Subcutaneous adipose tissue (tissue), 4 donors: ENCODE data around the gene ZNF608. TPM values are rescaled to one million over a fixed set of nuclear protein-coding genes. Genes with fewer than 3 reads are reported as not detected.

ENCODE experiments used
- total RNA-seq, 4 donors: library from RNA; depleted of rRNA; stranded (reverse); fragments of >200 nt; gene quantifications; one replicate each; pipeline ENCODE4 v1.1.0, GENCODE V29; 2016
- TF ChIP-seq, protein P1 (sequence below): fragments of 450-650 bp; IDR thresholded peaks from one replicate; pipeline ENCODE4 v1.5.1; 2016; ENCODE audit warnings: low read depth, mild to moderate bottlenecking, control low read depth, antibody characterized with exemption, moderate library complexity

The ZNF608 gene
- total RNA-seq, 4 donors from 2014 or later, result 8.0 to 17.2 (median 10.8) TPM

DNA sequence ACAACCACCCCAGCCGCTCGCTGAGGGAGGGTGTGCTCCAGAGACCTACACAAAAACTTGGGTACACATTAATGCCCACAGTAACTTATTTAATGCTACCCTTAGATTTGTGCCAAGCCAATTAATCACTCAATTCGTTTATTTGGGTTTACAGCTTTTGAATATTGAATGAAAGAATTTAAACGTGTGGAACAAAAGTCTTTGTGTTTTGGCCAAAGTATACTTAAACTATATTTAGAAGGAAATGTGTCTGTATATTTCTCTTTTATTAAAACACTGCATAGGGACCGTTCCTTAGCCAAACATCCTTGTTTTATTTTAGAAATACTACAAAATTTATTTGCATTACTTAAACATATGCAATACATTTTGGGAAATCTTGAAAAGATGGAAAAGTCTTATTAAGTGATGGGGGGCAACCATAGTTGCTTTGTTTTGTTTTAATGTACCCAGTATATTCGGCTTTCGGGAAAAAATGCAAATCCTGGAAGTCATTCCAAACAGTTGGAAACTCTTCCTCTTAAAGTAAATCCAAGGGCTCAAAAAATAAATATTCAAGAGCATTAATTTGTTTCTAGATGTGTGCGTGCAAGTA lies 11.8 kb downstream of the ZNF608 start:
- TF ChIP-seq, protein P1, sequence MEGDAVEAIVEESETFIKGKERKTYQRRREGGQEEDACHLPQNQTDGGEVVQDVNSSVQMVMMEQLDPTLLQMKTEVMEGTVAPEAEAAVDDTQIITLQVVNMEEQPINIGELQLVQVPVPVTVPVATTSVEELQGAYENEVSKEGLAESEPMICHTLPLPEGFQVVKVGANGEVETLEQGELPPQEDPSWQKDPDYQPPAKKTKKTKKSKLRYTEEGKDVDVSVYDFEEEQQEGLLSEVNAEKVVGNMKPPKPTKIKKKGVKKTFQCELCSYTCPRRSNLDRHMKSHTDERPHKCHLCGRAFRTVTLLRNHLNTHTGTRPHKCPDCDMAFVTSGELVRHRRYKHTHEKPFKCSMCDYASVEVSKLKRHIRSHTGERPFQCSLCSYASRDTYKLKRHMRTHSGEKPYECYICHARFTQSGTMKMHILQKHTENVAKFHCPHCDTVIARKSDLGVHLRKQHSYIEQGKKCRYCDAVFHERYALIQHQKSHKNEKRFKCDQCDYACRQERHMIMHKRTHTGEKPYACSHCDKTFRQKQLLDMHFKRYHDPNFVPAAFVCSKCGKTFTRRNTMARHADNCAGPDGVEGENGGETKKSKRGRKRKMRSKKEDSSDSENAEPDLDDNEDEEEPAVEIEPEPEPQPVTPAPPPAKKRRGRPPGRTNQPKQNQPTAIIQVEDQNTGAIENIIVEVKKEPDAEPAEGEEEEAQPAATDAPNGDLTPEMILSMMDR, result no peak

DNA sequence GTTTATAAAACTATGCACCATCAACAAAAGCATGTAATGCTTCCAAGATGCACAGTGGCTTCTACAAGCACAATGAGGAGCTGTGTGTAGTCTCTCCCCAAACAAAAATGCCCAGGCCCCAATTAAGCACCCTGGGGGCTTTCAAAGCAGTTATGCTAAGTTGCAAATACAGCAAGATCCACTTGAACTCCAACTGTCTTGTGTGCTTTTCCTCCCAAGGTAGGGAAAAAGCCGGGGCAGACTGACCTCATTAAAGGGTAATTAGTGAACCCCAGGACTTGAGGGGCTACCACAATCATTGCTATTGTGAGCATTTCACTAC lies 13.1 kb downstream of the ZNF608 start:
- TF ChIP-seq, protein P1, result no peak

DNA sequence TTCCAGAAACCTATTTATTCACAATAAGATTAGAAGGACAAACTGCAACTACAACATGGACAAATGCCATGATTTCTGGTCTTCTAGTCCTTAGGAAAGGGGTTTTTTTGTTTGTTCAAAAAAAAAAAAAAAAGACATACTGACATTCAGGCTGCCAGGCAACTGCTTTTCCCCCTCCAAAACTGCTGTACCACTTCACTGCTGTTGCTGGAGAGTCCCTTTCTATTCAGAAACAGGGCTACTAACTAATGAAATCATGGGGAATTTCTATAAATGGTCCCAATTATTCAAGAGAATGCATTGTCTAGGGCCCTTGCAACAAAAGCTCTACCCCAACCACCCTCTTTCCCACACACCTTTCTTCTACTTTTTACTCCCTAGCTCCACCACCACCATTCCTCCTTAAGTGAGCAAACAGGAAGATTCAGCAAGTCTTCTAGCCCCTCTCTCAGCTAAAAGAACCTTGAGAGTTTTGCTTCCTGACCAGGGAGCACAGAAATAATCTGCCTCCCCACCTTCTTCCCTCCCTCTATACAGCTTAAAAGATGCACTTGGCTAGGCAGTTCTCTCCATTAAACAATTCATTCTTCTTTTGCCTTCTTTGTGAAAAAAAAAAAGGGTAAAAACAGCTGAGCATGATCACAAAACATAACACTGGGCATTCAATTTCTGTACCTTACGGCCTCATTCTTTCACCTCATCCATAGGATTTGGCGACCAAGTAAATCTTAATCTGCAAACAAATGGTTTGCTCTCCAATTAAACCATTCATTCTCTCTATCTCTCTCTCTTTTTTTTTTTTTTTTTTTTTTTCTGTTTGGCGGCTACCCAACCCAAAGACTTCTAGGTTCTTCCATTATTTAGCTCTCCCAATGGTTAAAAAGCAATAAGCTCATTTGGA lies 13.8 kb downstream of the ZNF608 start:
- TF ChIP-seq, protein P1, result no peak

DNA sequence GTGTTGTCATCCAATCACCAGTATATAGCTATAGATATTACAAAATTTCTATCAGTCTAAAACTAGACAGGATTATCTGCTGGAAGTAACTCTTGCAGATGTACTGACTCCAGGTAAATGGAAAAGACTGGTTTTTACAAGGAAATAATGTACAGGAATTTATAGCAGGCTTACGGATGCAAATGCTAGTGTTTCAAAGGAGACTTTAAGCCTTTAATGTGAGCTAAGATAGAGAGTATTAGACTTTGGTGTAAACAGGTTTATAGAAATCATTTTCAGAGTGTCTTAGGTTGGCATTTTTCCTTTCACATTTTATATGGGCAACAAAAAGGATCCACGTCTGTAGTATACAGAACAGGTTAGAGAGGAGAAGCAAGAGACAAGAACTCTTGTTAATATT lies 16.1 kb downstream of the ZNF608 start:
- TF ChIP-seq, protein P1, result no peak

DNA sequence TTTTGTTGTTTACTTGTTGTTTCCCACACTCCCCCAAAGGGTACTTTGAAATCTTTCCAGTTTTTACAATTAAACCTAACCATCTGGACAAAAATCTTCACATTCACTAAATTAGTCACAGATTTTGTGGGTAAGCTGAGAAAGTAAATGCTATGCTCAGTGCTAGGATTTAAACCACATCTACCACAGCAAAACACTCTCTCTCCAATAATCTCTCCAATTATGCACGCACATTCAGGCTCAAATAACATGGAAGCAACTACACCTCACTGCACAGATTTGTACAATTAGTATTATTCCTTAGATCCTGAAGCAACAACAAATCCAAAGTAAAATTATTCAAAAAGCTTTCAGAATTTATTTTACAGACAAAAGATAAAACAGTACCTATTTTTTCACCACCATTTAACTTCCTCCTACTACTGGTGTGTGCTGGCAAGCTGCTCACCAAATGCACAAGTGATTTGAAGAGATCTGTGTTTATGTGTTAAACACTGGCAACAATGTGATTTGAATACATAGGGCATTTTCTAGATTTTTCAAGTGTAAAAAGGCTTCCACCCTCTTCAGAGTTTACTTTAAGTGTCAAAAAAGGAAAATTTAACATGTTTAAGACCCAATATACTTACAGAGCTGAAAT lies 16.6 kb downstream of the ZNF608 start:
- TF ChIP-seq, protein P1, result no peak

DNA sequence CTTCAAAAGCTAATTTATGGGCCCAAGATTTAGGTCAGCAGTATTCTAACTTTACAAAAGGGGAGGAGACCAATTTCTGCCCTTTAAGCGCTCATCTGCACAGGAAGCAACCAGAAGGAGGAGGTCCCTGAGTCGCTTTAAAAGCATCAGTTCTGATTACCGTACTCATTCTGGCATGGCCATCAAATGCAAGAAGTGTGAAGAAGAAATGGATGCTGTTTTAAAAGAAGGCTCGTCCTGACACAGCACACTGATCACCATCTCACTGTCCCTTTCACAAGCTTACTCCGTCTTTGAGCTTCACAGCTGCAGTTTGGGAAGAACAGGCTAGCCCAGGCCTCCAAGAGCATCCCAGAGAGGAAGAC lies 17.5 kb downstream of the ZNF608 start:
- TF ChIP-seq, protein P1, result no peak

DNA sequence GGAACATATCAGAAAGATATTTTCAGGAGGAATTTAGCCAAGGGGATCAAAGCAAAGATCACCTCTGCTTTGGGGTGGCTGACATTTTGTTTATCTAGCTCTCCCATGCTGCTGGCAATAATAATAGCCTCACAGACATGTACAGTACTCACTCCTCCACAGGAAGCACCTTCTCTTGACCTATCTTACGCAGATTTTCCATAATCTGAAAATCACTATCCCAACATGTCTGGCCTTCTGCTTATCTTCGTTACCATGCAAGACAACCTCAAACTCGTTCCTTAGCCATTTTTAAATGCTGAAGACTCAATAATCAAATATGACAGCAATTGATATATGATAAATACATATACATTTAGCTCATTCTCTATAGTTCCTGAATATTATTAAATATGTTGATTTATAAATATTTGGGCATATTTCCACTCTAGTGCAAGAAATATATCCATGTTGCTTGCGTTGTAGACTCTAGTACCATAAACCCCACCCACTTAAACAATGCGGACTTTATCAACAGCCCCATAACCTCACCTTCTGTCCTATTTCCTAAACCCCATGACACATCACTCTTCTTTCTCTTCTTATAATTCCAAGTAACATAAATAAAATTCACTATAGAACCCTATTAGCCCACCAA lies 18.0 kb downstream of the ZNF608 start:
- TF ChIP-seq, protein P1, result no peak
